Spinal cord (tissue), 10 donors: Measurements from ENCODE around the gene ARFRP1. TPM values are rescaled to one million over a fixed set of nuclear protein-coding genes. Genes with fewer than 3 reads are reported as not detected.

ENCODE experiments used
- DNase-seq, 6 donors: peaks; one replicate each; pipeline versions ENCODE4 v3.0.0 to v3.0.0-alpha.2; 2013 to 2015; ENCODE audit warnings: low spot score in 6 of 6, low read depth in 4 of 6
- H3K27ac ChIP-seq: one replicate; pipeline ENCODE4 v1.5.1; 2013; ENCODE audit warnings: low read depth, low read length, control low read depth
- H3K27me3 ChIP-seq: one replicate; pipeline ENCODE4 v1.6.1; 2013; ENCODE audit warnings: low read length; ENCODE audit not compliant: control insufficient read depth, insufficient read depth
- H3K36me3 ChIP-seq: one replicate; pipeline ENCODE4 v1.6.1; 2013; ENCODE audit warnings: low read length; ENCODE audit not compliant: control insufficient read depth, insufficient read depth
- H3K4me1 ChIP-seq: one replicate; pipeline ENCODE4 v1.6.1; 2013; ENCODE audit warnings: low read length; ENCODE audit not compliant: control insufficient read depth, insufficient read depth
- H3K4me3 ChIP-seq: one replicate; pipeline ENCODE4 v1.5.1; 2013; ENCODE audit warnings: low read depth, low read length, control low read depth
- H3K9me3 ChIP-seq: one replicate; pipeline ENCODE4 v1.6.1; 2013; ENCODE audit warnings: low read length; ENCODE audit not compliant: control insufficient read depth, insufficient read depth
- WGBS: methylation state at CpG from one replicate; pipeline ENCODE4 v1.1.5; 2013; ENCODE audit warnings: missing lambda C conversion rate; ENCODE audit not compliant: insufficient coverage; 5-methylcytosine and 5-hydroxymethylcytosine counted together
- polyA plus RNA-seq, 2 donors: library from polyadenylated mRNA; unstranded; fragments of 120-200 nt; gene quantifications; one replicate each; pipeline ENCODE4 v1.2.1, GENCODE V29; 2013; ENCODE audit not compliant: insufficient read length in 2 of 2
- total RNA-seq, 2 donors: library from RNA; depleted of rRNA in 1 of 2; stranded (reverse); fragments of 120-200 nt in 1 of 2; fragments of >200 nt in 1 of 2; gene quantifications; one replicate each; pipeline versions ENCODE4 v1.2.3 to v1.2.4, GENCODE V29; 2013 to 2014
- donor health status: healthy.

The ARFRP1 gene
- total and polyA plus RNA-seq, 4 donors: 19.5 to 57.8 (median 49.3) TPM

GRCh38 chr20:63657937-63658748 lies 49.6 kb downstream of the ARFRP1 start, which contains the start of gene RTEL1:
RTEL1 (plus strand) TSS chr20:63658312; CDS start chr20:63659403, 1,091 bp downstream.
- peak within 1 kb of the TSS; percentile 96 for H3K4me3 ChIP-seq
- H3K27me3 ChIP-seq: no peaks in the 10 kb centered on the region
- DNase-seq: peak; percentile 86 to 97 (median 91)
- 1% methylated on average over 73 of the region's 73 CpGs for WGBS
- H3K9me3 ChIP-seq: no peaks in the 10 kb centered on the region
- H3K36me3 ChIP-seq: peaks cover 32% of the 10 kb centered on the region
- H3K27ac ChIP-seq: peak within 1 kb of the TSS; percentile 92
- H3K4me1 ChIP-seq: peaks cover 48% of the 10 kb centered on the region

- Histone ChIP-seq H3K9me3 (no peaks in the 10 kb centered on the region), H3K27me3 (no peaks in the 10 kb centered on the region), H3K36me3 (peaks cover 25% of the 10 kb centered on the region), H3K4me1 (peaks cover 48% of the 10 kb centered on the region), H3K27ac (peak overlapping the region; percentile 92), H3K4me3 (peak overlapping the region; percentile 96)
- DNase-seq: no peak
- 40% methylated on average over 27 of the region's 31 CpGs for WGBS
Measured at GRCh38 chr20:63657260-63657936, 50.4 kb downstream of the ARFRP1 start.

GRCh38 chr20:63656451-63656850 lies 51.3 kb downstream of the ARFRP1 start:
- WGBS: 86% methylated on average over 3 of the region's 3 CpGs
- H3K4me1 ChIP-seq: peaks cover 55% of the 10 kb centered on the region

GRCh38 chr20:63655249-63655648 lies 52.5 kb downstream of the ARFRP1 start:
- no peak for DNase-seq
- H3K9me3 ChIP-seq: no peaks in the 10 kb centered on the region
- WGBS: 89% methylated on average over 4 of the region's 4 CpGs
- H3K27me3 ChIP-seq: no peaks in the 10 kb centered on the region
- peaks cover 13% of the 10 kb centered on the region for H3K36me3 ChIP-seq
- H3K4me3 ChIP-seq: no peak overlapping the region
- peaks cover 62% of the 10 kb centered on the region for H3K4me1 ChIP-seq
- no peak overlapping the region for H3K27ac ChIP-seq

More at GRCh38 chr20:63656451-63656850, 51.3 kb downstream of the ARFRP1 start:
- no peak overlapping the region for H3K4me3 ChIP-seq
- no peak overlapping the region for H3K27ac ChIP-seq
- peaks cover 21% of the 10 kb centered on the region for H3K36me3 ChIP-seq
- no peaks in the 10 kb centered on the region for H3K27me3 ChIP-seq
- no peaks in the 10 kb centered on the region for H3K9me3 ChIP-seq
- DNase-seq: no peak

GRCh38 chr20:63653974-63654668 lies 53.7 kb downstream of the ARFRP1 start:
- Histone ChIP-seq H3K4me1 (peaks cover 56% of the 10 kb centered on the region), H3K4me3 (peak overlapping the region; percentile 73), H3K36me3 (peaks cover 13% of the 10 kb centered on the region), H3K9me3 (no peaks in the 10 kb centered on the region), H3K27ac (peak overlapping the region; percentile 93), H3K27me3 (no peaks in the 10 kb centered on the region)
- WGBS: 47% methylated on average over 11 of the region's 15 CpGs
- peak in 1 of 6 donors; percentile 27 for DNase-seq

- peak in 4 of 6 donors; percentile 64 to 98 (median 92) for DNase-seq
- H3K4me1 ChIP-seq: peaks cover 50% of the 10 kb centered on the region
- peak within 1 kb of the TSS; percentile 93 for H3K27ac ChIP-seq
- peaks cover 20% of the 10 kb centered on the region for H3K36me3 ChIP-seq
- no peaks in the 10 kb centered on the region for H3K9me3 ChIP-seq
- 0% methylated on average over 54 of the region's 73 CpGs for WGBS
- H3K27me3 ChIP-seq: no peaks in the 10 kb centered on the region
- H3K4me3 ChIP-seq: peak within 1 kb of the TSS; percentile 73
Measured at GRCh38 chr20:63653041-63653973, 54.5 kb downstream of the ARFRP1 start, which contains the start of gene STMN3. STMN3 (minus strand) TSS chr20:63653424; CDS start chr20:63653345, 79 bp downstream.

GRCh38 chr20:63652192-63652980 lies 55.4 kb downstream of the ARFRP1 start:
- WGBS: under 1% methylated on average over 88 of the region's 91 CpGs
- no peaks in the 10 kb centered on the region for H3K27me3 ChIP-seq
- H3K4me1 ChIP-seq: peaks cover 43% of the 10 kb centered on the region
- H3K27ac ChIP-seq: no peak overlapping the region
- H3K36me3 ChIP-seq: peaks cover 25% of the 10 kb centered on the region
- DNase-seq: peak in 2 of 6 donors; percentile 52 to 69
- H3K4me3 ChIP-seq: peak overlapping the region; percentile 45
- no peaks in the 10 kb centered on the region for H3K9me3 ChIP-seq

- 16% methylated on average over 6 of the region's 11 CpGs for WGBS
- Histone ChIP-seq H3K4me3 (peak overlapping the region; percentile 45), H3K27ac (no peak overlapping the region), H3K36me3 (peaks cover 25% of the 10 kb centered on the region), H3K4me1 (peaks cover 38% of the 10 kb centered on the region), H3K9me3 (no peaks in the 10 kb centered on the region), H3K27me3 (no peaks in the 10 kb centered on the region)
- no peak for DNase-seq
Measured at GRCh38 chr20:63651942-63652191, 55.9 kb downstream of the ARFRP1 start.
